Kidney tubule cell (primary cell): ENCODE data around the gene SZT2.
"Not testable (repeated sequence)": the region's sequence is repeated elsewhere in the genome, so short reads cannot be mapped to it uniquely, and the experiment has no call there.

ENCODE experiments used
- DNase-seq: peaks from one replicate; pipeline ENCODE4 v3.0.0-alpha.2; 2018; ENCODE audit warnings: low spot score

The SZT2 gene

DNA sequence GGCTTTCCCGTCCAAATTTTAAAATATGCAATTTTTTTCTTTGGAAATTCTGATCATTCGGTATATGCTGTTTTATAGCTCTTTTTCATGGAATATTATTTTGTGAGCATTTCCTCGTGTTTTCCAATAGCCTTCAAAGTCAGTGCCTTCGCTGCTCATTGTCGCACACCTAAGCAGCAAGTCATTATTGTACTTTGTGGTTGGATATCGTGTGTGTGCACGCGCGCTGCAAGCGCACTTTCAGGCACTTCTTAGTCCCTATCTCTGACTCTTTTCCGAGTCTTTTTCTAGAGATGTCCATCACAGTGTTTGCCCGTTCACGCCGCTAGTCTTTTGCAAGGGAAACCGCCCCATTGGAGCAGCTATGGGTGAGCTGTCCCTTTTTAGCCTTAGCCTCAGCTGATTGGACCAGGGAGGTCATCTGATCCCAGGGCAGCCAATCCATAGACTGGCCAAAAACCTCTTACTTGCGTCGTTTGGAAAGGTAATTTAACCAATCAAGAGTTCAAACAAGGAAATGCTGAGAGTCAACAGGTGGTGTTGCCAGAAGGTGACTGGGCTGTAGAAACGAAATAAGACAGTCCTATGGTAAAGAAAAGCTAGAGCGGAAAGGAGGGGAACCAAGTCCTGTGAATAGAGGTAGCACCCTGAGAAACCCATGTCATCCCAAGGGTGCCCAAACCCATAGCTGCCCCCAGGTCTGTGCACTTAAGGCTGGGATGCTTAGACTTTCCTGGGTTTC is 64.7 kb downstream of the SZT2 start:
- DNase-seq = peak; percentile 92

DNA sequence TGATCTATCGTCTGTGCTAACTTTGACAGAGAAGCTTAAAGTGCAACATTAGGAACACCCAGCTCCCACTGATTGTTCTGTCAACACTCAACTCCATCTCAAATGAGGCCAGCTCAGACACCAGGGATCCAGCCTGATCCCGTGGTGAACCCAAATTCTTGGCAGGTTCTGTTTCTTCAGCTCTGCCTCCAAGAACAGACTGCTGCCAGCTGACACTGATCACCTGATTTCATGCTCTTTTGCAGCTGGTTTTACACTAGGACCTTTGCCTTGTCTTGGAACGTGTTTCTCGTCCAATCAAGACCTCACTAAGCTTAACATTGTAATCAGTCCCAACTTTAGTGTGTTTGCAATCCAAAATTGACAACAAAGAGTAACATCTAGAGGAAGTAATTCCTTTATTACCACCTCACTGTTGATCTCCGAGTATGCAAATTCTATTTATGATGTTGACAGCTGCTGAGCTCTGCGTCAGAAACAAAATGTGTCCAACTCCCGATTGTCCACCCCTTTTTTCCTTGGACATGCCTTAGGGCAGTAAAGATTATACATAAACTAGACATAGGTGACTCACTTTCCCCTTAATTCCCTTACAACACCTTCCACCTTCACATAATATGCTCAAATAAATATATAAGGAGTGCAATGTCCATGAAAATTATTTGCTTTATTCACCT is 65.7 kb downstream of the SZT2 start:
- DNase-seq = no peak

GRCh38 chr1:43458379-43458778 is 68.7 kb downstream of the SZT2 start:
- not testable (repeated sequence) for DNase-seq

DNA sequence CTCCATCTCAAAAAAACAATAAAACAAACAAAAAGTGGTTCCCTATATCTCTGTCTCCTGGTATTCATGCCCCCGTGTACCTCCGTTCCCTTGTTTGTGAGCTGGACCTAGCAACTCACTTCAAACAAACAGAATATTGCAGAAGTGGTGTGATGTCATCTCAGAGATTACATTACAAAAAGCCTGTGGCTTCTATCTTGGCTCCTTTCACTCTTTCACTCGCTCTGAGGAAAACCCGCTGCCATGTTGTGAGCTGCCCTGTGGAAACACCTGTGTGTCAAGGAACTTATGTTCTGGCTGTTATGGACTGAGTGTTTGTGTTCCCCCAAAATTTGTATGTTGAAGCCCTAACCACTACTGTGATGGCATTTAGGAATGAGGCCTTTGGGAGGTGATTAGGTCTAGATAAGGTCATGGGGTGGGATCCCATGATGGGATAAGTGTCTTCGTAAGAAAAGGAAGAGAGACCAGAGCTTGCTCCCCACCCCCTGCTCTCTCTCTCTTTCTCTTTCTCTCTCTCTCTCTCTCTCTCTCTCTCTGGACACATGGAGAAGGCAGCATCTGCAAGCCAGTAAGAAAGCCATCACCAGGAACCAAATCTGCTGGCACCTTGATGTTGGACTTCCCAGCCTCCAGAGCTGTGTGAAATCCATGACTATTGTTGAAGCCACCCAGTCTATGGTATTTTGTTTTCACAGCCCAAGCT is 71.4 kb downstream of the SZT2 start:
- no peak for DNase-seq

DNA sequence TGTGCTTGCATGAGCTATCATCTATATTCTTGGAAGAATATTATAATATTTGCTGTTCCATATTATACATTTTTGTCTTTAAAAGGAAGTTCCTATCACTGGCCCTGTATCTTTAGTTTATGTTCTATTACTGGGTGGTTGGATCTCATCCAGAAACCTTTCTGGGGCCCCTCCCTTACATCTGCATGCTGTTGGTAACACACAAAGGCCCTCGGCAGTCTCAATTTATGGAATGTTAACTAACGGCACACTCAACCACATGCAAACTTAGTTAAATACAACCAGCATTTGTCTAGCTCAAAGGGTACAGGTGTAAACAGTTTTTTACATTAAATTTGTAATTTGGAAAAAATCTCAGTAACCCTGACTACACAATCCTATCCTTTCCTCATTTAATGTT is 73.8 kb downstream of the SZT2 start:
- no peak for DNase-seq

DNA sequence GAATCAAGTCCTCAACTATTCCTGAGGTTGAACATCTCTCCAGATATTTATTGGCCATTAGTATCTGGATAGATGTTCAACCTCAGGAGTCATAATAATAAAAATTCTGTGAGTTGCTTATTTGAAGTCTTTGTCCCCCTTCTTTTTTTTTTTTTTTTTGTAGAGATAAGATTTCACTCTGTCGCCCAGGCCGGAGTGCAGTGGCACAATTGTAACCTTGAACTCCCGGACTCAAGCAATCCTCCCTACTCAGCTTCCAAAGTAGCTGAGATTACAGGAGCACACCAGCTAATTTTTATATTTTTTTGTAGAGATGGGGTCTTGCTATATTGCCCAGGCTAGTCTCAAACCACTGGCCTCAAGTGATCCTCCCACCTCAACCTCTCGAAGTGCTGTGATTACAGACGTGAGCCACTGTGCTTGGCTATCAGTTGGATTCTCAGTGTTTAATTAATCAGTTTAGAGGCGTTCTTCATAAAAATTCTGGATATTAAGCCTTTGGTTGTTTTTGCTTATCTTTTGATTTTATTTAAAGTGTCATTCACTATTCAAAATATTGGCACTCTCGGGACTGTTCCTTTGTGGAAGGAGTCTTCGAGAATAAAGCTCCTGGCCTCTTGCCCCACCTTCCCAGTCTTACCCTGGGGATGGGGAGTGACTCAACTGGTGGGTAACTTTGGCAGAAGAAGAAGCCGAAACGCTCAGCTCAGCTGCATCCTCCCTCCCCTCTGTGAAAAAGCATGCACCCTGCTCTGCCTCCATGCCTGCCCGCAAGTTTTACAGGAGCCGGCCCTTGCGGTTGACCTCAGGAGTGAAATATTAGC is 75.2 kb downstream of the SZT2 start:
- no peak for DNase-seq

DNA sequence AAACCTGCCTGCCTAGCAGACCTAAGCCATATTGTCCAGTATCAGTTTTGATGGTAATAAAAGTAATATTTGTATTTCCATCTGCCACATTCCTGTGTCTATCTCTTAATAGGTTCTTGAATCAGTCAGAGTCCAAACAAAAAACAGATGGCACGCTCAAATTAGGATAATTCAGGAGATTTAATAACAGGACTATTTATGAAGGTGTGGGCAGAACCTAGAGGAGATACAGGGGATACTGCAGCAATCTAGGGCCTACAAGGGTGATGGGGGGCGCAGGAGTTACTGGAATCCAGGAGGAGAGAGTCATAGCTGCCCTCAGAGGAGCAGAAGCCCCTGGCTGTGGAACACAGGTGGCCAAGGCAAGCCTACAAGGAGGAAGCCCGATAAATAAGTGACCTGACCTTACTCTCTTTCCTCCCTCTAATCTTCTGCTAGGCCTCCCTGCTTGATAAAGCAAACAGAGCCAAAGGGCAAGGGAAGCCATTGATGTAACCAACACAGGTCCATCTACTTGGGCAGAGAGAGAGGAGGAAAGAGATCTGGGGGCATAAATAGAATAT is 75.9 kb downstream of the SZT2 start:
- no peak for DNase-seq

- peak; percentile 65 for DNase-seq
These were observed 76.7 kb downstream of the SZT2 start for GRCh38 chr1:43466403-43466802.

DNA sequence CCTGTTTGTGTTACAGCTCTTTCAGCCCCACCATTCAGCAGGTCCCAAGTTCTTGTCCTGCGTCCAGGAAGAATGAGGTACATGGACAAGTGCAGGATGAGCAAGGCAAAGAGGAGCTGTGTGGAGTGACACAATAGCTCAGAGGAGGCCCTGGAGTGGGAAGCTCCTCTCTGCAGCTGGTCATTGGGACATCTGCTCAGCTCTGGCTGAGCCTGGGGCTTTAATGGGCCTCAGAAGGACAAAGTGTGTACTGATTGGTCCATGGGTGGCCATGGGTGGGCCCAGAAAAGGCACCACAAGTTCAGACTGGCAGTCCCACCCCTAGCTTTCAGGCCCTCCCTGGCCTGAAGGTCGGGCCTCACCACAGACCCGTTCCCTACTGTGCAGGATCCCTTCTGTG is 78.7 kb downstream of the SZT2 start:
- DNase-seq = no peak

DNA sequence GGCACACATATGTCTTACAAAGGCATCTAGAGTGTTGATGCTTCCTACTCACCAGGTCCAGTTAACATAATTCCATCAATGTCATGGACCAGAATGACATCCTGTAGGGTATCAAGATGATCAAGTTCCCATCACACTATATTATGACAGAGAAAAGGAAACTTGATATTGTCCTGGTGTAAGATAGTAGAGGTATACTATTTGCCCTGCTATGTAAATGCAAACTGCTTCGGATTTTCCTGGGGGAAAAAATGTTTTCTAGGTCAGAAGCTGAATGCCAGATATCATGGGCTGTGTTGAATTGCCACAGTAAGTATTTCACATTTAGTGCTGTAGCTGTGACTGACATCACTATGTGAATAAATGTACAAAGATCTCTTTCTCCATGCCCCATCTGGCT is 80.2 kb downstream of the SZT2 start:
- no peak for DNase-seq

GRCh38 chr1:43472087-43472462 is 82.4 kb downstream of the SZT2 start:
- DNase-seq = no peak

GRCh38 chr1:43472463-43473151 is 82.9 kb downstream of the SZT2 start:
- DNase-seq = peak; percentile 98

GRCh38 chr1:43473463-43473862 is 83.8 kb downstream of the SZT2 start:
- DNase-seq = peak; percentile 32

DNA sequence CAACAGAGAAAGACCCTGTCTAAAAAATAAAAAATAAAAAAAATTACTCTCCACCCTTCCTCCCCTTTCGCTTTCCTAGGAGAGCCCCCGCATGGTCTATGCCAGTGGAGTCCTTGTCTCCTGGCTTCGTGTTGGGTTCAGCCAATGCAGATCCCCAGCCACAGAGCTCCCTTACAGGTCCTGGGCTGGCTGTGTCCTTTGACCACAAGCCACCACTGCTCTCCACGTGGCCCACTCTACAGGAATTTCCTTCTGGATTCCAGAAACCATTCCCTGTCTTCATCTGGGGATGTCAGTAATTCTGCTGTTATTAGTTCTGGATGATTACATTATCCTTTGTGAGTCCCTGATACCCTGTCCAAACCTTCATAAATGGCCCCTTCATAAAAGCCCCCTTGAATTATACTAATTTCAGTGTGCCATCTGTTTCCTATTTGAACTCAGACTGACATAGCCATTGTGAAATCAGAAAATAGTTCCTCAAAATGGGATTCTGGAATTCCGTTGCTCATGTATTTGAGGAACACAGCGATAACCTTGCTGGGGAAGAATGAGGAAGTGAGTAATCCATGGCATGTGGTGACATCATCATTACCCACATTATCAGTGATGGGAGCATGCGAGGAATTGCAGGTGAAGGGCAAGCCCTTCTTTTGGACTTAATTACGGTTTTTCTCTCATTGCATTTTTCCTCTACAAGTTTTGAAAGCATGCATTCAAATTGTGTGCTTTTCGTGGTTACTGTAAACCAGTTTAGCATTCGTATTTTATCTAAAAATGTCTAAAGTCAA is 86.1 kb downstream of the SZT2 start:
- peak; percentile 91 for DNase-seq

DNA sequence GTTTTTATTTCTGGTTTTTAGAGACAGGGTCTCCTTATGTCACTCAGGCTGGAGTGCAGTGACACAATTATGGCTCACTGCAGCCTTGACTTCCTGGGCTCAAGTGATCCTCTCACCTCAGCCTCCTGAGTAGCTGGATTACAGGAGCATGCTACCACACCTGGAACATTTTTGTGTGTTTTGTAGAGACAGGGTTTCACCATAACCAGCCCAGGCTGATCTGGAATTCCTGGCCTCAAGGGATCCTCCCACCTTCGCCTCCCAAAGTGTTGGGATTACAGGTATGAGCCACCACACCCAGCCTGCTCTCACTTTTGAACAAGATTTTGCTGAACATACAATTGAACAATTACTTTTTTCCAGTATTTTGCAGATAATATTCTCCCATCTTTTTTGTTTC is 88.0 kb downstream of the SZT2 start:
- peak; percentile 35 for DNase-seq

DNA sequence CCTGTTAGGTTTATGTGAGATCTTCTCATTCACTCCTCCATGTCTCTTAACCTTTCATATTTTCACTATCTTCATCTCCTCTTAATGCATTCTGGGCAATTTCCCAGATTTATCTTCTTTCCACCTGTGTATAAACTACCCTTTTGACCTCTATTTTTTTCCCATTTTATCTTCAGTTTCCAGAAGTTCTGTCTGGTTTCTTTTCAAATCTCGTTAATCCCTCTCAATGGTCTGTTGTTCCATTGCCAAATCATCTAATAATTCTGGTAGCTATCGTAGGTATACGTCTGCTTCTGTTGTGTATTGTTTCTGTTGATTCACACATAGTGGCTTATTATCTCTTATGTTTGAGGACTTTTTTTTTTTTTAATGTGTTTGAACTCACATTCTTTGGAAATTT is 89.7 kb downstream of the SZT2 start:
- DNase-seq = no peak

DNA sequence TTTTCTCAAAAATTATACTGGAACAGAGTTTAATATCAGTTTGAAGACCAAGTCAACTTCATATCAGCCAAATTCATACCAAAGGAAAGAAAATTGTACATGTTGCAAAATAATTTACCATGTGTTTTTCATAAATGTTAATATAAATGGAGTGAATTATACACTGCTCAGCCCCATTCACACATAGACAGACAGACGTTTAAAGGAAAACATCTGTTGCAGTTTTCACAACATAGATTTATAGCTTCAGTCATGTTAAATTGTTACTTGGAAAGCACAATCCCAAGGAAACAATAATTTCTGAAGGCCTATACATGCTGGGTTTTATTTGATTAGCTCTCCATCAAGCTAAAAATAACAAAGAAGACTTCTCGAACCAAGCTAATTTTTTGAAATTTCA is 91.8 kb downstream of the SZT2 start:
- DNase-seq = no peak

GRCh38 chr1:43482215-43482614 is 92.5 kb downstream of the SZT2 start:
- no peak for DNase-seq

GRCh38 chr1:43484367-43484766 is 94.7 kb downstream of the SZT2 start:
- no peak for DNase-seq

DNA sequence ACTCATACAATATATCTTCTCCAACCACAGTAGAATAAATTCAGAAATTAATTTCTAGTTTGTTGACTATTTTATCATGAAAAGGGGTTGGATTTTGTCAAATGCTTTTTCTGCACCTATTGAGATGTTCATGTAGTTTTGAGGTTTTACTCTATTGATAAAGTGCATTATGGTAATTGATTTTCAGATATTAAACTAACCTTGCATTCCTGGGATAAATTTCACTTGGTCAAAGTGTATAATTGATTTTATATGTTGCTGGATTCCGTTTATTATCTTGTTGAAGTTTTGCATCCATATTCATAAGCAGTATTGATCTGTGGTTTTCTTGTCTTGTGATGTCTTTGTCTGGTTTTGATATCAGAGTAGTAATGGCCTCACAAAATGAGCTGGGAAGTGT is 98.5 kb downstream of the SZT2 start:
- no peak for DNase-seq

- DNase-seq = peak; percentile 67
These were observed 101.4 kb downstream of the SZT2 start for GRCh38 chr1:43491061-43491460.
